LNCaP clone FGC (cell line): ENCODE results near the gene BET1.

ENCODE experiments used
- DNase-seq: peaks from one replicate; pipeline ENCODE4 v3.0.0-alpha.2; 2011; ENCODE audit warnings: low read depth
- H3K4me3 ChIP-seq: 2 replicates; pipeline ENCODE4 v1.5.1; 2011; ENCODE audit warnings: mild to moderate bottlenecking, low read depth, low read length, control low read depth
- CTCF ChIP-seq: IDR thresholded peaks from 2 replicates; pipeline ENCODE4 v1.5.1; 2012; ENCODE audit warnings: mild to moderate bottlenecking; ENCODE audit not compliant: control insufficient read depth, insufficient read depth; ENCODE audit errors: extremely low read depth

Gene BET1

GRCh38 chr7:94016786-94017185 is 12.6 kb upstream of the BET1 start:
- DNase-seq = no peak

GRCh38 chr7:94015538-94015937 is 11.4 kb upstream of the BET1 start:
- no peak overlapping the region for H3K4me3 ChIP-seq
- DNase-seq = no peak
- TF ChIP-seq CTCF = no peak

More at GRCh38 chr7:94016786-94017185, 12.6 kb upstream of the BET1 start:
- no peak overlapping the region for H3K4me3 ChIP-seq
- TF ChIP-seq CTCF = no peak

- no peak for DNase-seq
- no peak for TF ChIP-seq CTCF
- no peak overlapping the region for H3K4me3 ChIP-seq
Observed at GRCh38 chr7:94012746-94013145, 8.6 kb upstream of the BET1 start.

DNA sequence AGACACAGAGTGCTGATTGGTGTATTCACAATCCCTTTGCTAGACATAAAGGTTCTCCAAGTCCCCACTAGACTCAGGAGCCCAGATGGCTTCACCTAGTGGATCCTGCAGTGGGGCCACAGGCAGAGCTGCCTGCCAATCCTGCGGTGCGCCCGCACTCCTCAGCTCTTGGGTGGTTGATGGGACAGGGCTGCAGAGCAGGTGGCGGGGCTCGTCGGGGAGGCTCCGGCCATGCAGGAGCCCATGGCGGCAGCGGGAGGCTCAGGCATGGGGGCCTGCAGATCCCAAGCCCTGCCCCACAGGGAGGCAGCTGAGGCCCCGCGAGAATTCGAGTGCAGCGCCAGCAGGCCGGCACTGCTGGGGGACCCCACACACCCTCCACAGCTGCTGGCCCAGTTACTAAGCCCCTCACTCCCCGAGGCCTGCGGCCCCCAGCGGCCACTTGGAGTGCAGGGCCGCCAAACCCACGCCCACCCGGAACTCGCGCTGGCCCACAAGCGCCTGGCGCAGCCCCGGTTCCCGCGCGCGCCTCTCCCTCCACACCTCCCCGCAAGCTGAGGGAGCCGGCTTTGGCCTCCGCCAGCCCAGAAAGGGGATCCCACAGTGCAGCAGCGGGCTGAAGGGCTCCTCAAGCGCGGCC is 7.7 kb upstream of the BET1 start:
- no peak for TF ChIP-seq CTCF
- DNase-seq = no peak
- no peak overlapping the region for H3K4me3 ChIP-seq

GRCh38 chr7:94008537-94008936 is 4.4 kb upstream of the BET1 start:
- no peak for TF ChIP-seq CTCF
- no peak for DNase-seq
- H3K4me3 ChIP-seq = no peak overlapping the region

DNA sequence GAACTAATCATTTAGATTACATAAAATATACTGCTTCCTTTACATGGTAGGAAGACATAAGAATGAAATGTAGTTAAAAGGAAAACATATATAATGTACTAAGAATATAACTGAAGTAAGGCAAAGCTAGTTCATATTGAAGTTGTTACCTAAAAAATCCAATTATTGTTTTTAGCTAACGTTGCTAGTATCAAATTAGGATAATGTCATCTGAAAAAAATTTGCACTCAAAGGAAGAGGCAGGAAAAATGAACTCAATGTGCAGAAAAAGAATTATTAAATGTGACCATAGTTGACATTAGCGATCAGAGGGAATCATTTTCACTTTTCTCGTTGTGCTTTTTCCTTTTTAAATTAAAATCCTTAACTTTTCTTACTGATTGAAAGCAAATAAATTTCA is 1.6 kb upstream of the BET1 start:
- no peak overlapping the region for H3K4me3 ChIP-seq
- DNase-seq = no peak
- no peak for TF ChIP-seq CTCF

DNA sequence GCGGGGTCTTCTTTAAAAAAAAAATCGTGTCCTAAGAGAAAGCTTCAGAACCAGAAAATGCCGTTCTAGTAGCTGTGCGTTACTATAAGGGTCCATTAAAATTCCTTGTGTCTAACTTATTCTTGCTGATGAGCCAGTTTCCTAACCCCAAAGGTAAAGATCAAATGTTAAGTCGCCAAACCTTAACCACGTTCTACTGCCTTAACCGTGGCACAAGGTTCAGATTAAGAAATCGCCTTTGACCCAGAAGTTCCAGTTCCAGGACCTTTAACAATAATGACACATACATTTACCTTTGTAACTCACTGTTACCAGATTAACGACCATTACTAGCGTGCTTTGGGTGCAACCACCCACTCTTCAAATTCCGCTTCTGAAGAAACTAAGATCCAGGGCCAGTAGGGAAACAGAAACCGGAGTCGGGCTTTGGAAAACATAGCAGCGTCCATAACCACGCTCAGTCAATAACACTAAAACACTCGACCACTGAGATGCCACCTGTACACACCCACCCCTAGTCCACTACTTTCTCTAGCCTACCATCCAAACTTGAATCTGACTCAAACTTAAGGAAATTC is 620 bp downstream of the BET1 start:
- H3K4me3 ChIP-seq = peak overlapping the region; percentile 89
- no peak for DNase-seq
- no peak for TF ChIP-seq CTCF
